T-cell (primary cell): Measurements from ENCODE around the gene HNRNPF. TPM values are rescaled to one million over a fixed set of nuclear protein-coding genes. Genes with fewer than 3 reads are reported as not detected.

Experiments used
- ATAC-seq, 4 experiments: fragments of 200-7000 bp in 3 of 4; fragments of 150-1000 bp in 1 of 4; cut with Tn5 transposase; replicated peaks in 1 of 4; 1 replicate in 3 of 4; 2 replicates in 1 of 4; pipeline ENCODE4 v1.10.0; 2021; ENCODE audit warnings: moderate library complexity in 3 of 4, mild to moderate bottlenecking in 2 of 4, moderate number of reproducible peaks in 1 of 4
- CTCF ChIA-PET, 2 donors: fragments of 300-600 bp; sonication (Branson Sonifier 250); formaldehyde crosslinking; loops; one replicate each; lab custom pipeline; 2022; ENCODE audit warnings: antibody characterized with exemption in 2 of 2; lab: Charles Lee
- POLR2A ChIA-PET, 2 donors: fragments of 300-600 bp; sonication (Branson Sonifier 250); formaldehyde crosslinking; loops; one replicate each; lab custom pipeline; 2022; ENCODE audit warnings: antibody characterized with exemption in 2 of 2; lab: Charles Lee
- DNase-seq, 35 experiments: peaks; one replicate each; pipeline versions ENCODE4 v3.0.0 to v3.0.0-alpha.2; 2013 to 2023
- H3K27ac ChIP-seq: one replicate; pipeline ENCODE4 v1.5.1; 2013; ENCODE audit warnings: low read length
- H3K27me3 ChIP-seq, 2 experiments: replicated peaks in 1 of 2; 1 replicate in 1 of 2; 2 replicates in 1 of 2; pipeline versions ENCODE4 v1.6.1 to v1.7.0; 2013; ENCODE audit warnings: low read length in 1 of 2, mixed read lengths in 1 of 2; ENCODE audit not compliant: control insufficient read depth in 2 of 2, insufficient read depth in 2 of 2; ENCODE audit errors: extremely low read depth in 1 of 2
- H3K36me3 ChIP-seq, 2 donors: 1 replicate in 1 of 2; 2 replicates in 1 of 2; pipeline versions ENCODE4 v1.6.1 to v1.7.0; 2013; ENCODE audit warnings: low read length in 1 of 2; ENCODE audit not compliant: control insufficient read depth in 2 of 2, insufficient read depth in 1 of 2; ENCODE audit errors: extremely low read depth in 1 of 2
- H3K4me1 ChIP-seq, 2 experiments: 1 replicate in 1 of 2; 2 replicates in 1 of 2; pipeline versions ENCODE4 v1.6.1 to v1.7.0; 2013; ENCODE audit warnings: low read length in 2 of 2, mixed read lengths in 1 of 2; ENCODE audit not compliant: insufficient read depth in 2 of 2, control insufficient read depth in 1 of 2; ENCODE audit errors: extremely low read depth in 1 of 2
- H3K4me3 ChIP-seq, 2 donors: 1 replicate in 1 of 2; 2 replicates in 1 of 2; pipeline versions ENCODE4 v1.5.1 to v1.7.0; 2013; ENCODE audit warnings: mild to moderate bottlenecking in 2 of 2, low read length in 1 of 2, moderate library complexity in 1 of 2; ENCODE audit not compliant: control insufficient read depth in 1 of 2; ENCODE audit errors: extremely low read depth in 1 of 2
- H3K9me3 ChIP-seq: 2 replicates; pipeline ENCODE4 v1.7.0; 2013
- H3K27ac Mint-ChIP-seq, 2 donors: one replicate each; pipeline ENCODE4 v1.8.0; 2020 to 2021; ENCODE audit warnings: mild to moderate bottlenecking in 2 of 2, mixed read lengths in 2 of 2
- H3K27me3 Mint-ChIP-seq, 2 donors: one replicate each; pipeline ENCODE4 v1.8.0; 2021 to 2022; ENCODE audit warnings: mixed read lengths in 2 of 2
- H3K36me3 Mint-ChIP-seq: one replicate; pipeline ENCODE4 v1.8.0; 2021; ENCODE audit warnings: mixed read lengths
- H3K4me1 Mint-ChIP-seq, 3 donors: one replicate each; pipeline ENCODE4 v1.8.0; 2020 to 2022; ENCODE audit warnings: mixed read lengths in 3 of 3, mild to moderate bottlenecking in 1 of 3
- H3K4me3 Mint-ChIP-seq, 3 donors: one replicate each; pipeline ENCODE4 v1.8.0; 2020 to 2022; ENCODE audit warnings: mild to moderate bottlenecking in 3 of 3, mixed read lengths in 3 of 3, moderate library complexity in 3 of 3
- H3K9me3 Mint-ChIP-seq, 3 donors: one replicate each; pipeline ENCODE4 v1.8.0; 2020 to 2022; ENCODE audit warnings: mixed read lengths in 3 of 3
- WGBS: methylation state at CpG from one replicate; pipeline ENCODE4 v1.1.5; 2013; ENCODE audit warnings: missing lambda C conversion rate; ENCODE audit not compliant: insufficient coverage; 5-methylcytosine and 5-hydroxymethylcytosine counted together
- total RNA-seq, 35 experiments: library from RNA in 6 of 35; stranded (reverse) in 6 of 35; fragments of 120-200 nt in 1 of 35; gene quantifications; one replicate each; pipeline versions ENCODE4 v1.2.1 to v1.2.4 and lab custom pipeline; 2013 to 2026

The HNRNPF gene
- total RNA-seq, 5 donors from 2014 or later (not counting 1 experiment from before 2014, with no cell fraction given), result 124 to 224 (median 206) TPM

DNA sequence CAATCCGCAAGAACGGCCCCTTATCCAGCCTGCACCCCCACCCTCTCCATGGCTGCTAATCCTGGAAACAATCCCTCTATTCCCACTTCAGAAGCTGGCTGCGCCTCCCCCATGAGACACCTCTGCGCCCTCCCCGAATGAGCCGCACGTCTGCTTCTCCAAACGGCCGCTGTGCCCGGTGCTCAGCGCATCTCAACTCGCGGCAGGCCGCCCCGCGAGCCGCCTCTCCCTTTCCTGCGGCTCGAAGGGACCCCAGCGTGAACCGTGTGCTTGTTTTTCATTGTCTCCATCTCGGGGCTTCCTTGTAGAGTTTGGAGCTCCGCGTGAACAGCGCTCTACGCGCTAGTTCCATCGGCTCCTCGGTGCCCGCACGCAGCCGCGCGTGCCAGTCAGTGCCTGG is 58.3 kb downstream of the HNRNPF start:
- Histone ChIP-seq H3K36me3 (no peaks in the 10 kb centered on the region), H3K27ac (no peak overlapping the region), H3K4me1 (peaks cover 2 to 19% of the 10 kb centered on the region in 2 experiments), H3K4me3 (no peak overlapping the region), H3K9me3 (no peaks in the 10 kb centered on the region), H3K27me3 (peaks cover 0 to 25% of the 10 kb centered on the region in 2 experiments)
- Mint-ChIP-seq H3K4me3 (peak overlapping the region in 1 of 3 donors; percentile 56), H3K36me3 (no peaks in the 10 kb centered on the region), H3K4me1 (peaks cover 15 to 26% (median 15%) of the 10 kb centered on the region in 3 donors), H3K27ac (no peak overlapping the region), H3K27me3 (peaks cover 7 to 8% of the 10 kb centered on the region in 2 donors), H3K9me3 (no peaks in the 10 kb centered on the region)
- CTCF ChIA-PET, result interaction anchor here in 1 of 2 donors (0.6 to 1.5 kb wide), 2 partner anchors 59 to 146 kb away, joined by 3 read pairs; no protein-coding TSS in a partner anchor
- 44% methylated on average over 34 of the region's 34 CpGs for WGBS
- no peak for ATAC-seq
- DNase-seq, result no peak
- POLR2A ChIA-PET, result no interaction called here

DNA sequence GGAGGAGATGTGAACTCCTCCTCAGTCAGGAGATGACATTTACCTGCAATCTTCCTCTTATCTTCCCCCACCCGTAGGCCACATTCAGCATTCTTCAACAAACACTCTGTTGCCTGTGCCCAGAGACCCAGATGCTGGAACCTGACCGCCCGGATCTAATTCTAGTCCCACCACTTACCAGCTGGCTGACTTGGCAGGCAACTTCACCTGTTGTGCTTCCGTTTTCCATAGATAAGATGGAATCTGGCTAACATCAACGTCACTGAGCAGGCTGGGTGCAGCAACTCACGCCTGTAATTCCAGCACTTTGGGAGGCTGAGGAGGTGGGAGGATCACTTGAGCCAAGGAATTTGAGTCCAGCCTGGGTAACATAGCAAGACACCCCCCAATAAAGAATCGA is 58.8 kb downstream of the HNRNPF start:
- H3K36me3 Mint-ChIP-seq, result no peaks in the 10 kb centered on the region
- H3K4me3 Mint-ChIP-seq, result no peak overlapping the region
- ChIA-PET CTCF (interaction anchor here in 1 of 2 donors (0.6 to 1.5 kb wide), 2 partner anchors 58 to 145 kb away, joined by 3 read pairs; no protein-coding TSS in a partner anchor), POLR2A (no interaction called here)
- 87% methylated on average over 4 of the region's 7 CpGs for WGBS
- ATAC-seq (no peak), DNase-seq (no peak)
- Histone ChIP-seq H3K27me3 (peaks cover 0 to 25% of the 10 kb centered on the region in 2 experiments), H3K9me3 (no peaks in the 10 kb centered on the region), H3K4me3 (no peak overlapping the region), H3K36me3 (no peaks in the 10 kb centered on the region), H3K4me1 (peaks cover 2 to 19% of the 10 kb centered on the region in 2 experiments), H3K27ac (no peak overlapping the region)
- no peaks in the 10 kb centered on the region for H3K9me3 Mint-ChIP-seq
- peaks cover 7 to 8% of the 10 kb centered on the region in 2 donors for H3K27me3 Mint-ChIP-seq
- peaks cover 14 to 24% (median 15%) of the 10 kb centered on the region in 3 donors for H3K4me1 Mint-ChIP-seq
- no peak overlapping the region for H3K27ac Mint-ChIP-seq

DNA sequence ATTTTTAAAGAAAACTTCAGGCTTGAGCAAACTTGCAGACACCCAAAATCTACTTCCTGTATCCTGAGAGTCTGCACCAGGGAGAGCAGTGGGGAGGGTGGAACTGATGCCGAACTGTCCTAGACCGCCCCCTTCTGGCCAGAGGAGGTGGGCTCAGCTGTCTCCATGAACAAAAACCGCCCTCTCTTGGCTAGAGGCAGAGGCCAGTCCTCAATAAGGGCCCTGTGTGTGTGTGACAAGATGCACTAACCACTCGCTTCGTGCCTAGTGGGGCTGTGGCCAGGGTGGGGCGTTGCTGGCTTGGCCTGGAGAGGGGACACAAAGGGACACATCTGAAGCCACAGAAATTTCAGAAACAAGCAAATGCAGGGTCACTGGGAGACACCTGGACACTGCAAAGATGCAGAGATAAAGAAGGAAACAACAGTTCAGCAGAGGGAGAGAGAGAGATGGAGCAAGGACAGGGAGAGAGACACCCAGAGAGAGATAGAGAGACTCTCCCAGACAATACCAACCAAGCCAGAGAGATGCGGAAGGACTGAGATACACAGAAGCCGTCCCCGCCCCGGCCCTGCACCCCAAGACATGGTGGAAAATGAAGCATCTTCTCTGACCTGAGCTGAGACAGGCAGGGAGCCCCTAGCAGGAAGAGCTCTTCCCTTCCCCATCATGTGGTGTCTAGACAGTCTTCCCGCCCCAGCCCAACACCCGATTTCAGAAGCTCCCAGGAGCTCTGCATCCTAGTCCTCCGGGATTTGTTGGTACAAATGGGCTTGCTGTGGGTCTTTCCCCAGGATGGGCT is 60.3 kb downstream of the HNRNPF start:
- ChIA-PET POLR2A (interaction anchor here in 1 of 2 donors (0.6 kb wide), 1 partner anchor 56 kb away, joined by 4 read pairs; no protein-coding TSS in a partner anchor), CTCF (interaction anchor here (0.6 to 2.9 kb wide), 14 partner anchors 11 to 145 kb away, joined by 3 to 24 read pairs (median 4); partner anchors contain the start of gene RASGEF1A (in 1 of the 2))
- WGBS, result 30% methylated on average over 8 of the region's 13 CpGs
- ATAC-seq (peak; percentile 99 to 100 (median 100)), DNase-seq (peak; percentile 65 to 94 (median 81))
- no peaks in the 10 kb centered on the region for H3K9me3 Mint-ChIP-seq
- peak overlapping the region; percentile 24 to 65 for H3K27ac Mint-ChIP-seq
- H3K4me3 ChIP-seq, result no peak overlapping the region
- peaks cover 7 to 8% of the 10 kb centered on the region in 2 donors for H3K27me3 Mint-ChIP-seq
- no peaks in the 10 kb centered on the region for H3K36me3 ChIP-seq
- H3K4me1 Mint-ChIP-seq, result peaks cover 14 to 27% (median 15%) of the 10 kb centered on the region in 3 donors
- H3K4me1 ChIP-seq, result peaks cover 2 to 23% of the 10 kb centered on the region in 2 experiments
- no peaks in the 10 kb centered on the region for H3K9me3 ChIP-seq
- peaks cover 0 to 25% of the 10 kb centered on the region in 2 experiments for H3K27me3 ChIP-seq
- peak overlapping the region in 1 of 3 donors; percentile 45 for H3K4me3 Mint-ChIP-seq
- H3K27ac ChIP-seq, result no peak overlapping the region
- H3K36me3 Mint-ChIP-seq, result no peaks in the 10 kb centered on the region

DNA sequence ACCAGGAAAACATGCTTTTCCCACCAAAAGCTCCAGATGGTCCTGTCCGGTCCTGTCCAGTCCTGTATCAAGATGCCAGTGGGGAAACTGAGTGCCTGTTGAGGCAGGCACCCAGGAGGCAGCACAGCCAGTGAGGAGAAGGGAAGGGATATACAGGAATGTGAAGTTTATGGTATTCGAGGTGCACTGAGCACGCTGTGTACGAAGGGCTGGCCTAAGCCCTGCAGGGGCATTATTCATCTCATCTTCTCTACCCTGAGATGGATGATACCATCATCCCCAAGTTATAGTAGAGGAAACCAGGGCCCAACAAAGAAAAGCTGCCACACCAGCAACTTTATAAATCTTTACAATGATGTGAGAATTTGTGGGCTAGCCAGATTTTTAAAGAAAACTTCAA is 61.0 kb downstream of the HNRNPF start:
- ChIA-PET POLR2A (no interaction called here), CTCF (interaction anchor here (0.6 to 2.9 kb wide), 10 partner anchors 10 to 144 kb away, joined by 3 to 24 read pairs (median 6); partner anchors contain the start of gene RASGEF1A (in 1 of the 2))
- H3K27ac Mint-ChIP-seq, result peak overlapping the region in 1 of 2 donors; percentile 24
- no peaks in the 10 kb centered on the region for H3K36me3 ChIP-seq
- no peaks in the 10 kb centered on the region for H3K36me3 Mint-ChIP-seq
- DNase-seq (no peak), ATAC-seq (peak in 1 of 4 experiments; percentile 12)
- peaks cover 14 to 27% (median 15%) of the 10 kb centered on the region in 3 donors for H3K4me1 Mint-ChIP-seq
- H3K27me3 ChIP-seq, result peaks cover 0 to 27% of the 10 kb centered on the region in 2 experiments
- peaks cover 7 to 8% of the 10 kb centered on the region in 2 donors for H3K27me3 Mint-ChIP-seq
- H3K9me3 Mint-ChIP-seq, result no peaks in the 10 kb centered on the region
- no peaks in the 10 kb centered on the region for H3K9me3 ChIP-seq
- no peak overlapping the region for H3K4me3 Mint-ChIP-seq
- WGBS, result no CpG with 5 or more reads among the region's 4 CpGs
- H3K4me1 ChIP-seq, result peaks cover 2 to 23% of the 10 kb centered on the region in 2 experiments
- H3K27ac ChIP-seq, result no peak overlapping the region
- H3K4me3 ChIP-seq, result no peak overlapping the region

DNA sequence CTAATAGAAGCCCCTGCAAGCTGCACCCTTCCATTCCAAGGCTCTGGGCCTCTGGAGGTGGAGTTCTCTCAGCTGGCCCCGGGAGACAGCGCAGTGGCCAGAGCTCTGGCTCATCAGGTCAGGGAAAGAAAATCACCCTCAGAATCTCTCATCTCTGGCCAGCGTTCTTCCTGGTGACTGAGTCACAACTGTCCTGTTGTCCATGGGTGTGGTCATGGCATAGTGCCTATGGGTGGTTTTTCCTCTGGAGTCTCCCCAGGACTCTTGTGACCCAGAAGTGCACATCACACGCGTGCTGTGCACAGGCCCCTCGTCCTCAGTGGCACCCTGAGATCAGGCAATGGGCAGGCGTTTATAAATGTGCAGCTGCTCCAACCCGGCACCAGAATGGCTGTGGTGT is 64.9 kb downstream of the HNRNPF start:
- no peak for ATAC-seq
- Histone ChIP-seq H3K4me1 (peaks cover 2 to 15% of the 10 kb centered on the region in 2 experiments), H3K9me3 (no peaks in the 10 kb centered on the region), H3K27ac (no peak overlapping the region), H3K36me3 (no peaks in the 10 kb centered on the region), H3K27me3 (peaks cover 0 to 19% of the 10 kb centered on the region in 2 experiments), H3K4me3 (no peak overlapping the region)
- Mint-ChIP-seq H3K4me1 (peaks cover 8 to 26% (median 12%) of the 10 kb centered on the region in 3 donors), H3K27ac (no peak overlapping the region), H3K27me3 (peaks cover 4 to 15% of the 10 kb centered on the region in 2 donors), H3K4me3 (no peak overlapping the region), H3K9me3 (no peaks in the 10 kb centered on the region), H3K36me3 (no peaks in the 10 kb centered on the region)
- 93% methylated on average over 5 of the region's 8 CpGs for WGBS
- no peak for DNase-seq
- ChIA-PET POLR2A (no interaction called here), CTCF (interaction anchor here (0.6 to 0.9 kb wide), 3 partner anchors 11 to 53 kb away, joined by 3 to 9 read pairs (median 9); no protein-coding TSS in a partner anchor)

DNA sequence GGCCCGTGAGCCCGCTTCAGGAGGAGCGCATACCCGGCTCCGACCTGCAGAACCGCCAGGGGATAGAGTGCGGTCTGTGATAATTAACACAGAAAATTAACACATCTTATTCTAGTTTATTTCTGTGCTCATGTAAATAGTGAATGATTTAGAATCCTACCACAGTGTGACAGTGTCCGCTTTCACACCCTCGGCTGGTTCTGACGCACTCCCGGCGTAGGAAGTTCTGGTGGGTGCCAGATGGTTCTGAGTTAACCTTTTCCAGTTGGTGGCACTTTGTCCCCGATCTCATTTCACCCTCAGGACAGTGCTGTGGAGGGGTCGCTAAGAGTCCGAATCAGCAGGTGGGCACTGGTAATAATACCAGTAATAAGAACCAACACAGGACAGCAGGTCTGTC is 65.9 kb downstream of the HNRNPF start:
- H3K36me3 ChIP-seq, result no peaks in the 10 kb centered on the region
- no peak overlapping the region for H3K27ac Mint-ChIP-seq
- H3K36me3 Mint-ChIP-seq, result no peaks in the 10 kb centered on the region
- H3K4me1 Mint-ChIP-seq, result peaks cover under 1 to 19% (median 6%) of the 10 kb centered on the region in 3 donors
- H3K9me3 Mint-ChIP-seq, result no peaks in the 10 kb centered on the region
- no peak for ATAC-seq
- CTCF ChIA-PET, result interaction anchor here in 1 of 2 donors (0.6 to 0.7 kb wide), 2 partner anchors 52 to 108 kb away, joined by 5 to 9 read pairs; no protein-coding TSS in a partner anchor
- POLR2A ChIA-PET, result no interaction called here
- DNase-seq, result no peak
- H3K4me3 ChIP-seq, result no peak overlapping the region
- H3K4me3 Mint-ChIP-seq, result no peak overlapping the region
- no peak overlapping the region for H3K27ac ChIP-seq
- WGBS, result no CpG with 5 or more reads among the region's 15 CpGs
- peaks cover 0 to 26% of the 10 kb centered on the region in 2 experiments for H3K27me3 ChIP-seq
- H3K27me3 Mint-ChIP-seq, result peaks cover 0 to 12% of the 10 kb centered on the region in 2 donors
- no peaks in the 10 kb centered on the region for H3K9me3 ChIP-seq
- H3K4me1 ChIP-seq, result peaks cover 2 to 7% of the 10 kb centered on the region in 2 experiments
